Inferior parietal cortex (tissue), 1 donor: ENCODE results near the gene CD44.
A peak's percentile ranks its signal among the peaks of the same experiment; 100 is the strongest.

Experiments
- DNase-seq: peaks from one replicate; pipeline ENCODE4 v3.0.0-alpha.2; 2016; ENCODE audit errors: extremely low spot score

Gene CD44

DNA sequence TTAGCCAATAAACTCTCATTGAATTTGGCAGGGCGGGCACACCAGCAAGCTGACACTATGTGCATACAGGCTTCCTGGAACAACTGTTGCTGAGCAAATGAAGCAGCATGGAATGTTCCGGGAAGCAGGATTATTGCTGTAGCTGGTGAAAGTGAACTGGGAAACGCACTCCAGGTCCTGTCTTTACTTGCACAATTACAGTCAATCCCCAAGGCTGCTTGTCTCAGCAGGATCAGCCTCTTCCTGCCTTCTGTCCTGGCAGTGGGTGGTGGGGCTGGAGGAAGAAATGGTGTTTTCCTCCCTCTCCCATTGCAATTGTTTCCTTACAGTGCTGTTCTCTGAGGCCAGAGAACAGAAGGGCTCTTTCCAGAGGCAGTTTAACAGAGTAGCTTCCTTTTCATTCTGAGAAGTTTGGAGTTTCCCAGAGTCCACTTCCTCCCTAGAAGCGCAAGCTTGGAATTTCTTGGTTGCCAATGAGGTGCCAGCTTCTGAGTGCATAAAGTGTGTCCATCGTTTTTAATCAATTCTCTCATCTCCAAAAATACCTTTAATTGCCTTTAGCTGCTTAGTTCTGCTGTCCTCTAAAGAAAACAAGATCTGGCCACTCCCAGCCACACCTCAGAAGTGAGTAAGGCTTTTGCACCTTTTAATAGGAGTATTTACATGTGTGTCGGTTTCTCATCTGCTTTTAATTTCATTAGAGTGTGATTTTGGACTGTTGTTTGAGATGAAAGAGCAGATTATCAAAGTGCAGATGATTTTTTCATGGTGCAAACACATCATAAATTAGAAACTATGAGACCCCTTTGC is 19.9 kb downstream of the CD44 start:
- DNase-seq = no peak

DNA sequence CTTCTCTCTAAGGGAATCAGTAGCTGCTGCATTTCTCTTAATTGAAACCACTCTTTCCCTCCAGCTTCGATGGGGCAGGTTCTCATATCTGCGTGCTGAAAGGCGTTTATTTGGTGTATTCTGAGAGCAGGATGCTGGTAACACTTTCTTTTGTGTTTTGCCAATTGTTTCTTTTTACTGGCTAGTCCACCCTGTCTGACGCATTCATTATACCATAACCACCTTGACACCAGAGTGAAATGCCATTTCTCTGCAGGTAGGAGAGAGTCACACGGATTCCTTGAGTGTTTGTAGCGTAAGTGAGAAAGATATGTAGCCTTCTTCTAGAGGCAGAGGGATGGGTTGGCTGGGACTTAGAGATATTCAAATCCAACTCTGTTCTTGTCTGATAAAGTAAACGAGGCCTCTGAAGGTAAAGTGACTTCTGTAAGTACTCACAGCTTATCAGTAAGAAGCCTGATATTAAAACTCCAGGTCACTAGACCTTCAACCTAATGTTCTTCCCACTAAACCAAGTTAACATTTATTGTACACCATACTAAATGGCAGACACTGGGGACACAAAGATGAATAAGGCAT is 21.4 kb downstream of the CD44 start:
- DNase-seq = no peak

DNA sequence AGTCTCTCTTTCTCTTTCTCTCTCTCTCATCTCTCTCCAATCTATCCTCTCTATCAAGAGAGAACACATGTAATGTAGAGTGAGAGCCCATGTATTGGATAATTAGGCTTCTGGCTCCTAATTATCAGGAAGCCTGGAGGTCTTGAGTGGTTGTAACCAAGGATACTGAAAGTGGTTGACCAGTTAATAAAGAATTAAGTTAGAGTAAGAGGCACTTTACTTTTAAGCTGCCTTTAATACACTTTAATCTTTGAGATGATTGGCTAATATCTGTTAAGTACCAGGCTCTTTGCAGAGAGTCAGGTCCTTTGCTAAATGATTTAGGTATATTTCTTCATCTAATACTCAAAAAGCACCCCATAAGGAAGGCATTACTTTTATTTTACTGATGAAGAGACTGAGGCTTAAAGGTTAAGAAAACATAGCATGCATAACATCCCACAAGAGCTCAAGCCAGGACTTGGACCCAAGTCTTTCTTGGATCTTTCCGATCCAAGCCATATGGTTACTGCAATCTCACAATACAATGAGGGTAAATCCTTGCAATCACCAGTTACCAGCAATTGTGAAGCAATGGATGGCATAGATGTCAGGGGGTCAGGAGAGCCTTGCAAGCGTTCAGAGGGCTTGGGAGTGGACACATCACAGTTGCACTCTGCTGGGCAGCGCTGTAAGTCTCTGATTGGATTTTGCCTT is 22.1 kb downstream of the CD44 start:
- no peak for DNase-seq

DNA sequence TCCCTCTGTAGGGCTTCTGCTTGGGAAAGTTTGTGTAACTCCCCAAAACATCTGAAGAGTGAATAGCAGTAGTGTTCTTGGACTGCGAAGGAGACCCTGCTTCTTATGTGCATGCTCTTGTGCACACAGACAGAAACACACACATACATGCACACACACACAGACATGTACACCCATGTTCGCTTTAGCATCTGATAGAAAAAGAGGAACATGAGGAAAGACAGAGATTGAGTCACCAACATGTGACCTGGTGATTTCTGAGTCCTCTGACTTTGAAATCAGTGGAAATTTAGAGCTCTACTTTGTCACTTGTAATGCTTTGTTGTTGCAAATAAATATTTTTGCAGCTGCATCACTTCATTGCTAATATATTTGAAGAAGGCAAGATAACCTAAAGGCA is 23.8 kb downstream of the CD44 start:
- DNase-seq = no peak

DNA sequence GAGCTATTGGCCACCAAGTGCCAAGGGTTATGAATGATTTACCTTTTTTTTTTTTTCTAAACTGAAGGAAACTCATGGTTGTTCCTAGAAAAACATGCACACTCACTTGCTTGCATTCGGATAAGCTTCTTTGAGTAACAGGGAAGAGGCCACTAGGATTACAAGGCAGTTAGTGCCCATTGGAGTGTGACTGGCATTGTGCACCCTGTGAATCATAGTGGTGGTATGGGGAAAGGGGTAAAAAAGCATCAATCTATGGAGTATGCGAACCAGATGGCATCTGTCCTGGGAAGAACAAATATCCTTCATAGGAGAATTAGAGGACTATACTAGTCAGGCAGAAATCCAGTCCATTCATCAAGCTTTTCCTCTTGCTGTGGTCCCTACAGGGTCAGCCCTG is 24.2 kb downstream of the CD44 start:
- no peak for DNase-seq

DNA sequence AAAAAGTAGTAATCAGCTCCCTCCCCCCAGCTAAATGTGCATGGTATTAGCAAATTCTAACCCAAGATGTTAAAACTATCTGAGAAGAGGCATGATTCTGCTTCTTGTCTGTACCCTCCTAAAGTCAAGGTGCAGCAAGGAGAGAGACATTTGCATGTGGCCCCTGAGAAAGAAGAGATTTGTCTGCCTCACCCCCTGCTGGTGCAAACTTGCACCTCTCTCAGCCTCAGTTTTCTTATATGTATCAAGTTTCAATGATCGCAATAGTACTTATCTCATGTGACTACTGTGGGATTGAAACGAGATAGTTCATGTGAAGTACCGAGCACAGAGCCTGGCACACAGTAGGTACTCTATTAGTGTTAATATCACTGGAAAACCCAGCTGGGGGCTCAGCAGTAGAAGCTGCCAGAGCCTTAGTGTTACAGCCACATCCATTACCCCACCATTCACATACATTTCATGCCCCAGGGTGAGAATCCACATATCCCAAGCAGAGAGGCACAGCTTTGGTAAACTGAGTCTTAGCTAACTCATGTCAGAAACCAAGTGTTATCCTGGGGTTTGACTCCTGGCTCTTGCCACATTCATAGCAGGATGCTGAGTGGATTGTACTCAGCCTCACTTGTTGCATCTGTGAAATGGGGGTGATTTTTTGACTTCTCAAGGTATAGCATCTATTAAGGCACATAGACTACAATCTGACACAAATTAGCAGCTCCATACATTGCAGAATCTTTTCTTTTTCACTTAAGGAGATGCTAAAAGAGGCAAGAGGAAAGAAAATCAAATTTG is 24.9 kb downstream of the CD44 start:
- no peak for DNase-seq

DNA sequence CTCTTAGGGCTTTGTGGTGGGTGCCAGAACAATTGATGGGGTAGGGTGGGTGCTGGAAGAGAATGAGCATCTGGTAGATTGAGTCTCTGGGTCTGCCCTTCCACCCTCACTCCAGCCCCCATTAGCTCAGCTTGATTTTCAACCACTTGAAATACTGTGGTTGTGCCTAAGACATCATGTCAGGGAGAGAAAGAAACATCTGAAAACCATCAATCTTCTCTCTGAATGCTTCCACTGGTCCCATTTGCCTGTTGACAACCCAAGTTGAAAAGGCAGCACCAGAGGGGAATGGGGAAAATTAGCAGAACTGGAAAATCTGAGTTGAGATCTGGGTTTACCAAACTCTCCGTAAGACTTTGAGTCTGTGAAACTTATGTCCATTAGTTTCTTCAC is 26.1 kb downstream of the CD44 start:
- DNase-seq = no peak

DNA sequence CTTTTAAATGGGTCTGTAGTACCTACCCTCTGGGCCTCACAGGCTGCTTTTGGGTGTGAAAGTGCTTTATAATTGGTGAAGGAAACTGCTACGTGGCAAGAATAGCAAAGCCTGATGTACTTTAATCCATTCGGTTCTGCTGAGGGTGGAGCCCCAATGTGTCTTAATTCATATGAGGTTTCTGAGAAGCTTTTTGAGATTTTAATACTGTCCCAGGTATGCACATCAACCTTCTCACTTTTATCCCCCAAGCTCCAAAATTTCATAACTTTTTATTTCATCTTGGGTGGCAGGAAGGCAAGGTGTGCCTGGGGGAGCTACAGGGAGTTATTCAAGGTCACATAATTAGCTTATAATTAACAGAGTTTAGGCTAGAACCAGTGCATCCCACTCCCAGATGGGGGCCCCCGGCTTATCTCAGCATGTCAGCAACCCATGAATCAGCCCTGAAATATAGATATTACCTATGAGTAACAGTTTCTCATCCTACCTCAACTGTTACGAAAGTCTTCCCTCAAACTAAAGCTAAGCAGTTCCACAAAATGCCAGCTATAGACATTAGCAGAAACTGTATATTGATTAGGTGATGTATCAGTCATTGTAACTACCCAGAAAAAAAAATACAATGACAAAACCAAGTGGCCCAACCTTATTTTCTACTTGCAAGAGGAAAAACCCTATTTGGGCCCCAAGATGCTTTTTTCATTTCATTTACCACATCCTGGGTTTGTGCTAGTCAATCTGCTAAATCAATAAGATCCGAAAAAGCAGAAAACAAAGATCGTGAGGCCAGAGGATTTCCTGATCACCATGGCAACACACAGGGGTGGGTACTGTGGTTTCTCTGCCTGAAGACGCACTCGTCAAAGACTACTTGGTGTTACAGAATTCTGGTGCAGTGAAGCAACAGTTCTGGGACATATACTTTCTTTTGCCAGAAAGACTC is 26.7 kb downstream of the CD44 start:
- DNase-seq = no peak

DNA sequence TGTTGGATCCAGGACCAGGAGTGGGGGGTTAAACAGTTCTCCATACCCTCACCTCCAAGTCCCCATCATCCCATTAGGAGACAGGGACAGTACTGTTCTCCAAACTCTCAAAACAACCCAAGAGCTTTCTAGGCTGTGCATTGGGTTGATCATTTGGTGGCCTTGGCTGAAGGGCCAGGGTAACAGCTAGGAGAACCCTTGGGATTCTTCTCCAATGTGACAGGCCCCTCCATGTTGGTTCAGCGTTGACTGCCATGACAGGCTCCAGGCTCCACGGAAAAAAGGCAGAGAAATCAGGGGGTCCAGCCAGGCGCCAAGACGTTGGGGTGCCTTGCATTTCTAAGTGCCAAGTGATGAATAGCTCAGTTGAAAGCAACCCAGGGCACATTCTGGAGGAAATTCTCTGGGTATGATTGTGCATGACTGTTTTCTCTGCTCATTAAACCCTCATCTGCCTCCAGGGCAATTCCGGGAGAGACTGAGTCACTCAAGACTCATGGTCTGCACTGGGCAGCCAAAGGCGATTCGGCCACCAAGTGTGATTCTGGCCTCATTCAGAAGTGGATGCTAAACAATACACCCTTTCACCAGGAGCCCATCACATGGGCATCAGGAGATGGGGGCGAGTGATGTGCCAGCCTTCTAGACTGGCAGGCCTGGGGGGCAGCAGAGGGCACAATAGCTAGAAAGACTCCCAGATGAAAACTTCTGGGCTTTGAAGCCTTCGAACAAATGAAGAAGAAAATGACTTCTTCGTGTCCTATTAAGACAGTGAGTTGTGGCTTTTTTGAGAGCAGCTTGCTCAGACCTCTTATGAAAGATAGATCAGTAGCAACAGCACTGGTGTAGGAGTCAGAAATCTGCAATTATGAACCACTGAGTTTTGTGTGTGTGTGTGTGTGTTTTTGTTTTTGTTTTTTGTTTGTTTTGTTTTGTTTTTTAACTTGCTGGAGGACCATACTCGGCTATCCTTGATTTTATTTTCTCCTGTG is 27.7 kb downstream of the CD44 start:
- DNase-seq = peak; percentile 61

DNA sequence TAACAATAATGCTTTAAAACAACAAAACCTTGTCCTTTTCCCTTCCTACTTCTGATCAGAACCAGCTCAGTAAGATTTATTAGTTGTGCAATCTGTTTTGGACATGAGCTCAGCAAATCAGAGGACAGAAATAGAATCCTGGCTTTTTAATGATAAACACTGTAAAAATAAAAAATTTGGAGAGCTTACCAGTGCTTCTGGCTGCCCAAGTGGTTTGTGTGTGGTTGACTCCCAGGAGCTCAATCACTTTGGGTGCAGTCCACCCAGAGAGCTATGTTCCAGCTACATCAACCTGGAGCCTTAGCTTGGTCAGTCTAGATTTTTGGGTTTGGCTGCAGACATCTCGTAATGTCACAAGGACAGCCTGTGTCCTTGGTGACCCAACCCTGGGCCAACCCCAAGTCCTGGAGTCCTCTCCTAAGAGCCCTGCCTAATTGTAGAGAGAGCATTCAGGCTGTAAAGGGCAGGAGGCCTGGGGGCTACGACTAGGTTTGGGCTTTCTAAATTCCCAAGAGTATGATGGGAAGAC is 28.5 kb downstream of the CD44 start:
- DNase-seq = no peak

DNA sequence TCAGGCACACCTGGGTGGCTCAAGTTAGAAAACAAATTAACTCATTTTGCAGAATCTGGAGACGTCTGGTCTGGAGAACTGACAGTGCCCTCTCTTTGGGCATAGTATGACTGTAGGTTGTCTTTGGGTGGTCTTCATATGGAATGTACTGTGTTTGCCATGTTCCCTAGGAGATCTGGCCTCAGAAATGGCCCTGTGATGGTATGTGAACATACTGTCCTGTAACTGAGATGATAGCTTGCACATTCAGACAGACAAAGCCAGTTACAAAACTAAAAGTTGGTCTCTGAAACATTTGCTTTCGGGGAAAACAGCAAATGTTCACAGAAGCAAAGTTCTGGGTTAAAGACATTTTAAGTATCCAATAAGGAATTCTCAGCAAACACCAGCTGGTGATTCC is 29.7 kb downstream of the CD44 start:
- DNase-seq = no peak

DNA sequence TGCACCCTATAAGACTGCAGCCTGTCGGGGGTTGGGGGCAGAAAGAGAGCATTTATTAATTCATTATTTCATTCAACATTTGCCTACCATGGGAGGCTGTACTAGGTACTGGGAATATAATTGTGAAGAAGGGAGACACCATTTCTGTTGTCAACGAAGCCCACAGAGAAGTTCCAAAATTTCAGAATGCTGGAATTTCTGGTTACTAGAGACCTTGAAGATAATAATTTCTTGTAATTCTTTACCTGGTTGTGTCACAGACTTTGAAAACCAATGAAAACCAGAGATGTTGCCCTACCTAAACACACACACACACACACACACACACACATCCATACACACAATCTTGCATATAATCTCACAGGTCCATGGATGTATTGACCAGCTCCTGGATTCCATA is 30.1 kb downstream of the CD44 start:
- no peak for DNase-seq

DNA sequence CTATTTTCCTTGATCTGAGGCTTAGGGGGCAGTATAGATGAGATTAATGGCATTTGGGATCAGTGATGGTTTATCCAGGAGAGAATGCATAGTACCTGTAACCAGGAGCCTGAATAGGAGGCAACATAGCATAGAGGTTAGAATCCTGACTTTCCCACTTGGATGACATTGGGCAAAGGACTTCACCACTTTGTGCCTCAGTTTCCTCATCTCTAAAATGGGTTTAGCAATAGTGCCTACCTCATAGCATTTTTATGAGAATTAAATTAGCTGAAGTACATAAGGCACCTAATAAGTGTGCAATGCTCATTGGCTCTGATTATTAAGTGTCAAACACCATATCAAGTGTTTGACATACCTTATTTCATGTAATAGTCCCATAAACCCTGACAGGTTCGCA is 30.8 kb downstream of the CD44 start:
- DNase-seq = no peak

DNA sequence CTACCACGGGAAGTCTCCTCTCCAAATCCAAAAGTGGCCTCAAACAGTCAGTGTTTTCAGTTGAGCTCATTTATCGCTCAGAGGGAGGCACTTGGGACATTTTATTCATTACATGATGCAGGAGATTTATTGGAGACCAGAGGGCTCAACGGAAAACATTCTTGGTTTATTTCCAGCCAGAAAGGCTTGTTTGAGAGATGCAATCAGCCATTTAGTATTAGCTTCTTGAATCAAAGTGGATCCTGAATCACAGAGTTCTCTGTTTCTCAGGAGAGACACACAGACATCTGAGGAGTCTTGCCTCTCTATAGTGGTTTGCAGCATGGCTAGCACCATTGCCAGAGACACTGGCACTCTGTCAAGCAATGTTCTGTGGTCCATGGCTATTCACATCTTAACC is 31.5 kb downstream of the CD44 start:
- DNase-seq = no peak

DNA sequence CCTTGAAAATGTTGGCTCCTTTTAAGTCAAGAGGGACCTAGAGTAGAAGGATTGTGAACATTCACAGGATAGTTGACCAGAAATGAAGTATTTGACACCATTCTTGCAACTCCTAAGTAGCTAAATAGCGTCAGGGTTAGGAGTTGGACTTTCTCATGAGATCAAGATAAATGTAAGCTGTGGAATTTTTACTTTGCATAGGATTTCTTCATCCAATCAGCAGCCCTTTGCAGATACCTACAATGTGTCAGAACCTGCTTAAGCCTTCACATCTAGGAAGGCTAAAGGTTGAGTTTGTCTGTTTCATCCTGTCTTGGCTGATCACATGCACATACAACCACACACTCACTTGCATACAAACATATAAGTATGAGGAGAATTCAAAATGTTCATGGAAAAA is 32.3 kb downstream of the CD44 start:
- no peak for DNase-seq

DNA sequence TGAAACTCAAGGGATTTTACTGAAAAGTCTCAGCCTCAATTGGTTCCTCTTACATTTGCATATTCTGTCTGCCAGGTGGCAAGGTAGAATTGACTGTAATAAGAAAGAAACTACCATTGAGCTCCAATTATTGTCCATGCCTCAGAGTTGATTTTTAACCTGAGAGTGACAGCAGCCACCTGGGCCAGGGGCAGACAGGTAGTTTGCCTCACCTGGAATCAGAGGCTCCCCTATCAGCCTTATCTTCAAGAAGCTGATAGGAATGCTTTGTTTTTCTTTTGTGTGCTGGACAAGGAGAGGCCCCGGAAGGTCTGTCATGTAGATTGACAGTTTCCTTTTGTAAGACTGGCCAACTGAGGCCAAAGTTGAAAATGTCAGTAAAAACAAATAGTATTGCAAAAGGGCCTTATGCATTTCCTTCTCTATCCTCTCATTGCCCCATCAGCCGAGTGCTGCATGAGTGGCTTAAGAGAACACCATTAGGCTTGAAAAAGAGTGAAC is 34.1 kb downstream of the CD44 start:
- DNase-seq = no peak

DNA sequence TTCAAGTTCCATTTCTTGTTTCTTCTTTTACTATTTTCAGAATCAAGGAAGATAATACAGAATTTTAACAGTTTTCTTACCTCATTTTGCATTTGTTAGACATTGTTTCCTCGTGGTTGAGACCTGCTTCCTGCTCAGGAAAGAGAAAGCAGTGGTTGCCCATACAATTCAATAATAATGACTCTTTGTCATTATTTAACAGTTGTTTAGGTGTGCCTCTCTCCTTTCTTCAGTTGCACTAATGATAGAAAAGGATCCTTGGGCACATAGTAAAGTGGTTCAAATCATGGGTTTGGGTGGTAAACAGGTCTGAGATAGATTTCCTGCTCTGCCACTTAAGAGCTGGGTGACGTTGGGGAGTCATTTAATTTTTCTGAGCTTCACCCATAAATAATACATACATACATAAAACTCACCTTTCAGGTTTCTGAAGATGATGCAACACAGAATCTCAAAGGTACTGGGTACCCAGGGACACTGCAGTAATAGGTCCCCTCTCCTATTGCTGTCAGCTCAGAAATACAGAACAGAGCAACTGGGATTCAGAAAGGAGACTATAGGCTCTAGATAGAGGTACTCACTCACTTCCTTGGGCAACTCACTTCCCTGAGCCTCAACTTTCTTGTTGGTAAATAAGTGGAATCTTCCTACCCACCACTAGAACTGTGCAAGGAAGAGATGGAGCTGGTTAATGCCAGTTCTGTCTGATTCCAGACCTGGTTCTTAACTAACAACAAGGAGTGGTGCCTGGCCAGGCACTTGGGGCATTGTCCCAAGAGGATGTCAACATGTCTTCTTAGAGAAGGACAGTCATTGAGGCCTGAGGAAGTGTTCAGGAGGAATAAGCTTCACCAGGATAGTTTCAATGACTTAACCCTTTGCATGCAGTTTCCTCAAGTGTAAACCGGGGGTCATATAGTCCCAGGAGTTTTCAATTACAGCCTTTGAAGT is 34.9 kb downstream of the CD44 start:
- no peak for DNase-seq

DNA sequence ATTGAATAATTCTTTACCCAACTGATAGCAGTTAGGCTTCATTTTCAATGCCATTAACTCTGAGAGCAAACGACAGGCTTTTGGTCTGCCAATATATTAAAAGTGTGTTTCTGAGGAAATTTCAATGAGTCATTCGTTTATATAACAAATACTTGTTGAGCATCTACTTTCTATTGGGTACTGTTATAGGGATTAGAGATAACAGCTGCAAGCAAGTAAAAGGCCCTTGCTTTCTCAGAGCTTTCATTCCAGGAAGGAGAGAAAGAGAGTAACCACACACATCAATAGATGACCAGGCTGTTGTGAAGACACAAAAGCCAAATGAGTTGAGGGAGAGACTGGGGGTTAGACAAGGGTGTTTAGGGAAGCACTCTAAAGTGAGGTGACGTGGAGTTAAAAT is 35.7 kb downstream of the CD44 start:
- DNase-seq = no peak
